IMR-90 (cell line): ENCODE results near the gene SDHC. TPM values are rescaled to one million over a fixed set of nuclear protein-coding genes. Genes with fewer than 3 reads are reported as not detected.

ENCODE experiments used
- ATAC-seq: fragments of 200-7000 bp; cut with Tn5 transposase; 2 replicates; pipeline ENCODE4 v1.9.1; 2020; ENCODE audit warnings: low read depth, mild to moderate bottlenecking, moderate library complexity
- BruUV-seq: library from RNA; stranded (reverse); fragments of 400-500 nt; replicated peaks from 2 replicates; lab custom pipeline; 2021; lab: Mats Ljungman, UMichigan
- CTCF ChIA-PET: fragments of 300-600 bp; formaldehyde crosslinking; extraction: SDS; loops from one replicate; lab custom pipeline; 2021; ENCODE audit warnings: antibody characterized with exemption; lab: Yijun Ruan, JAX
- POLR2A ChIA-PET: fragments of 300-600 bp; sonication (Branson Sonifier 250); formaldehyde crosslinking; loops from one replicate; lab custom pipeline; 2022; ENCODE audit warnings: antibody characterized with exemption; ENCODE audit not compliant: unreplicated experiment; lab: Charles Lee
- DNase-seq: peaks from one replicate; pipeline ENCODE4 v3.0.0; 2013
- H2AFZ ChIP-seq: replicated peaks from 2 replicates; pipeline ENCODE3; 2013; ENCODE audit warnings: low read length, mild to moderate bottlenecking; ENCODE audit not compliant: poor library complexity
- H2AK5ac ChIP-seq: 2 replicates; pipeline ENCODE4 v1.6.1; 2013; ENCODE audit warnings: low read depth, low read length, inconsistent platforms
- H2AK9ac ChIP-seq: replicated peaks from 2 replicates; pipeline ENCODE3; 2013; ENCODE audit warnings: mild to moderate bottlenecking, low read depth, low read length, moderate library complexity; ENCODE audit not compliant: poor library complexity
- H2BK120ac ChIP-seq: 2 replicates; pipeline ENCODE4 v1.6.1; 2013; ENCODE audit warnings: low read depth, low read length, inconsistent platforms
- H2BK15ac ChIP-seq: 3 replicates; pipeline ENCODE4 v1.6.1; 2013; ENCODE audit warnings: low read depth, low read length, inconsistent platforms
- H2BK20ac ChIP-seq: 2 replicates; pipeline ENCODE4 v1.6.1; 2013; ENCODE audit warnings: low read depth, mild to moderate bottlenecking, inconsistent platforms, low read length, moderate library complexity
- H2BK5ac ChIP-seq: 2 replicates; pipeline ENCODE4 v1.6.1; 2013; ENCODE audit warnings: mild to moderate bottlenecking, low read depth, low read length, inconsistent platforms; ENCODE audit not compliant: poor library complexity, severe bottlenecking
- H3K14ac ChIP-seq: replicated peaks from 2 replicates; pipeline ENCODE4 v1.6.1; 2013; ENCODE audit warnings: low read depth, low read length, inconsistent platforms
- H3K18ac ChIP-seq: 2 replicates; pipeline ENCODE4 v1.6.1; 2013; ENCODE audit warnings: low read depth, low read length, control low read depth
- H3K23ac ChIP-seq: 2 replicates; pipeline ENCODE4 v1.6.1; 2013; ENCODE audit warnings: low read depth, low read length, inconsistent platforms
- H3K27ac ChIP-seq: 2 replicates; pipeline ENCODE4 v1.5.1; 2013; ENCODE audit warnings: mild to moderate bottlenecking, control low read depth, low read length; ENCODE audit not compliant: insufficient read depth
- H3K27me3 ChIP-seq: 2 replicates; pipeline ENCODE4 v1.6.1; 2013; ENCODE audit warnings: low read length; ENCODE audit not compliant: control insufficient read depth, insufficient read depth
- H3K36me3 ChIP-seq: 2 replicates; pipeline ENCODE4 v1.6.1; 2013; ENCODE audit warnings: low read length, mixed read lengths; ENCODE audit not compliant: control insufficient read depth, insufficient read depth
- H3K4ac ChIP-seq: 2 replicates; pipeline ENCODE4 v1.6.1; 2013; ENCODE audit warnings: low read depth, low read length, inconsistent platforms
- H3K4me1 ChIP-seq: 2 replicates; pipeline ENCODE4 v1.6.1; 2013; ENCODE audit warnings: low read length, mixed read lengths; ENCODE audit not compliant: control insufficient read depth, insufficient read depth
- H3K4me2 ChIP-seq: 2 replicates; pipeline ENCODE4 v1.6.1; 2013; ENCODE audit warnings: low read depth, mild to moderate bottlenecking, control low read depth, low read length, moderate library complexity
- H3K4me3 ChIP-seq: 2 replicates; pipeline ENCODE4 v1.5.1; 2013; ENCODE audit warnings: low read depth, mild to moderate bottlenecking, control low read depth, low read length, moderate library complexity; ENCODE audit not compliant: insufficient read depth
- H3K56ac ChIP-seq: 2 replicates; pipeline ENCODE4 v1.6.1; 2013; ENCODE audit warnings: low read length, inconsistent platforms; ENCODE audit not compliant: insufficient read depth; ENCODE audit errors: extremely low read depth
- H3K79me1 ChIP-seq, 2 experiments: 2 replicates each; pipeline ENCODE4 v1.6.1; 2013; ENCODE audit warnings: low read length in 2 of 2, inconsistent platforms in 1 of 2, low read depth in 1 of 2
- H3K9ac ChIP-seq: 2 replicates; pipeline ENCODE4 v1.6.1; 2013; ENCODE audit warnings: low read depth, low read length, control low read depth
- H3K9me1 ChIP-seq: 2 replicates; pipeline ENCODE4 v1.6.1; 2013; ENCODE audit warnings: low read length, inconsistent platforms; ENCODE audit not compliant: insufficient read depth
- H3K9me3 ChIP-seq: 2 replicates; pipeline ENCODE4 v1.6.1; 2013; ENCODE audit warnings: low read length; ENCODE audit not compliant: control insufficient read depth, insufficient read depth
- H4K20me1 ChIP-seq: 2 replicates; pipeline ENCODE4 v1.6.1; 2013; ENCODE audit warnings: low read length, inconsistent platforms; ENCODE audit not compliant: insufficient read depth
- H4K5ac ChIP-seq: 2 replicates; pipeline ENCODE4 v1.6.1; 2013; ENCODE audit warnings: mild to moderate bottlenecking, low read depth, low read length, control low read depth
- H4K8ac ChIP-seq, 2 experiments: 2 replicates each; pipeline ENCODE4 v1.6.1; 2013; ENCODE audit warnings: low read depth in 2 of 2, low read length in 2 of 2, control low read depth in 1 of 2, inconsistent platforms in 1 of 2
- H4K91ac ChIP-seq: 2 replicates; pipeline ENCODE4 v1.6.1; 2013; ENCODE audit warnings: low read depth, low read length, inconsistent platforms; ENCODE audit not compliant: insufficient read depth
- BHLHE40 ChIP-seq: fragments of 150-350 bp; IDR thresholded peaks from 2 replicates; pipeline ENCODE4 v1.6.1; 2016; ENCODE audit warnings: mild to moderate bottlenecking, low read depth, low read length
- MAFK ChIP-seq: IDR thresholded peaks from 2 replicates; pipeline ENCODE4 v1.6.1; 2012; ENCODE audit warnings: low read depth, low read length, improper control_type of control experiment
- MAZ ChIP-seq: IDR thresholded peaks from 2 replicates; pipeline ENCODE4 v1.6.1; 2012; ENCODE audit warnings: low read depth, mild to moderate bottlenecking, low read length, improper control_type of control experiment, moderate library complexity, borderline replicate concordance
- MXI1 ChIP-seq: IDR thresholded peaks from 2 replicates; pipeline ENCODE4 v1.6.1; 2012; ENCODE audit warnings: low read depth, mild to moderate bottlenecking, low read length, moderate library complexity, borderline replicate concordance
- NFE2L2 ChIP-seq: fragments of 150-350 bp; IDR thresholded peaks from 2 replicates; pipeline ENCODE4 v1.6.1; 2016; ENCODE audit warnings: low read depth, mild to moderate bottlenecking, low read length
- RCOR1 ChIP-seq: IDR thresholded peaks from 2 replicates; pipeline ENCODE4 v1.6.1; 2012; ENCODE audit warnings: mild to moderate bottlenecking, low read length, improper control_type of control experiment; ENCODE audit not compliant: insufficient replicate concordance
- WGBS, 2 experiments: methylation state at CpG; one replicate each; pipeline versions ENCODE4 v1.1.5 to v1.1.7; 2013; ENCODE audit warnings: missing lambda C conversion rate in 2 of 2; ENCODE audit not compliant: insufficient read length in 1 of 2; ENCODE audit errors: extremely low coverage in 2 of 2; 5-methylcytosine and 5-hydroxymethylcytosine counted together
- dilution Hi-C: fragments of 300-500 bp; cut with HindIII; formaldehyde crosslinking; loops from one replicate; pipeline ENCODE4 v1.14.3; 2018; ENCODE audit warnings: low sequenced_read_pairs; ENCODE audit not compliant: unreplicated experiment
- in situ Hi-C: fragments of 300-500 bp; cut with MboI; formaldehyde crosslinking; loops from 3 replicates; pipeline ENCODE4 v1.14.3; 2019; ENCODE audit warnings: low sequenced_read_pairs, inconsistent platforms, mixed read lengths
- intact Hi-C: fragments of 100-400 bp; cut with micrococcal nuclease; formaldehyde crosslinking; loops from 2 replicates; pipeline ENCODE4 v1.10.0; 2022
- polyA plus RNA-seq, 3 experiments: library from polyadenylated mRNA; depleted of rRNA; stranded (reverse); fragments of >200 nt; gene quantifications; 2 replicates each; pipeline ENCODE4 v1.2.3, GENCODE V29; 2012; ENCODE audit warnings: low replicate concordance in 1 of 3
- total RNA-seq: library from RNA; depleted of rRNA; stranded (reverse); fragments of >200 nt; gene quantifications from 2 replicates; pipeline ENCODE4 v1.2.3, GENCODE V29; 2012

The SDHC gene
- total and polyA plus RNA-seq, 2 of the 4 experiments (the other 2 are of a cell fraction), result 158 to 235 TPM

- in situ Hi-C loops, result no loop called here
- dilution Hi-C loops, result no loop called here
- Histone ChIP-seq H3K14ac (no peak overlapping the region), H4K91ac (no peak overlapping the region), H2AFZ (no peak overlapping the region), H3K79me1 (0 out of 4 replicates have a peak, but pooled peaks cover 3 to 4% of the 10 kb centered on the region in 2 experiments), H2AK5ac (no peak overlapping the region), H2BK120ac (no peak overlapping the region), H3K4me2 (no peak overlapping the region), H3K4me3 (no peak overlapping the region), H4K20me1 (no peaks in the 10 kb centered on the region), H3K27me3 (no peaks in the 10 kb centered on the region), H3K4me1 (no peaks in the 10 kb centered on the region), H2AK9ac (no peak overlapping the region), H3K4ac (no peak overlapping the region), H4K8ac (no peak overlapping the region), H3K27ac (no peak overlapping the region), H3K9me3 (no peaks in the 10 kb centered on the region), H2BK5ac (no peak overlapping the region), H3K9ac (no peak overlapping the region), H2BK15ac (no peak overlapping the region), H3K56ac (no peak overlapping the region), H2BK20ac (no peak overlapping the region), H3K9me1 (no peaks in the 10 kb centered on the region), H3K23ac (no peak overlapping the region), H3K36me3 (peaks cover 3% of the 10 kb centered on the region), H3K18ac (no peak overlapping the region), H4K5ac (no peak overlapping the region)
- no TSS peak for BruUV-seq
- POLR2A ChIA-PET, result no interaction called here
- CTCF ChIA-PET, result no interaction called here
- WGBS, 2 experiments, result no CpG with 5 or more reads among the region's 1 CpG
- DNase-seq, result no peak
- intact Hi-C loops, result no loop called here
- ATAC-seq, result no peak
- TF ChIP-seq NFE2L2, result no peak
- TF ChIP-seq MAFK, result no peak
- TF ChIP-seq MAZ, result no peak
- TF ChIP-seq BHLHE40, result no peak
- no peak for TF ChIP-seq RCOR1
- TF ChIP-seq MXI1, result no peak
These were observed 36.5 kb downstream of the SDHC start for GRCh38 chr1:161350671-161351070.
